Panc1 (cell line): ENCODE results near the gene PPP1R3D. TPM values are rescaled to one million over a fixed set of nuclear protein-coding genes. Genes with fewer than 3 reads are reported as not detected.
A peak's percentile ranks its signal among the peaks of the same experiment; 100 is the strongest.

Source experiments
- ATAC-seq: fragments of 200-7000 bp; cut with Tn5 transposase; 2 replicates; pipeline ENCODE4 v1.9.1; 2020; ENCODE audit warnings: mild to moderate bottlenecking, moderate library complexity
- BruUV-seq: library from RNA; stranded (reverse); fragments of 400-500 nt; replicated peaks from 2 replicates; lab custom pipeline; 2021; lab: Mats Ljungman, UMichigan
- CTCF ChIA-PET: fragments of 300-600 bp; sonication (Branson Sonifier 250); formaldehyde crosslinking; loops from one replicate; lab custom pipeline; 2022; ENCODE audit warnings: antibody characterized with exemption; lab: Charles Lee
- POLR2A ChIA-PET: fragments of 300-600 bp; sonication (Branson Sonifier 250); formaldehyde crosslinking; loops from one replicate; lab custom pipeline; 2022; ENCODE audit warnings: antibody characterized with exemption; lab: Charles Lee
- DNase-seq: peaks from one replicate; pipeline ENCODE4 v3.0.0-alpha.2; 2010; ENCODE audit warnings: low read depth, low spot score
- H3K27ac ChIP-seq: 2 replicates; pipeline ENCODE4 v1.5.1; 2011; ENCODE audit warnings: mild to moderate bottlenecking, low read length, inconsistent platforms
- H3K27me3 ChIP-seq: fragments of 200-500 bp; sonication (Bioruptor generic); 2 replicates; pipeline ENCODE4 v1.6.0; 2014; ENCODE audit warnings: low read length, inconsistent platforms; ENCODE audit not compliant: control insufficient read depth, insufficient read depth
- H3K36me3 ChIP-seq: fragments of 200-500 bp; sonication (Bioruptor generic); 2 replicates; pipeline ENCODE4 v1.5.1; 2014; ENCODE audit warnings: inconsistent platforms, mild to moderate bottlenecking, low read length, moderate library complexity; ENCODE audit not compliant: control insufficient read depth, insufficient read depth
- H3K4me1 ChIP-seq: 2 replicates; pipeline ENCODE4 v1.5.1; 2011; ENCODE audit warnings: inconsistent platforms, mild to moderate bottlenecking, low read length, moderate library complexity; ENCODE audit not compliant: control insufficient read depth, insufficient read depth
- H3K4me3 ChIP-seq, 2 experiments: 2 replicates each; pipeline ENCODE4 v1.5.1; 2011 to 2012; ENCODE audit warnings: low read depth in 2 of 2, low read length in 2 of 2, mild to moderate bottlenecking in 2 of 2, inconsistent platforms in 1 of 2, moderate library complexity in 1 of 2
- H3K9me3 ChIP-seq: fragments of 200-500 bp; sonication (Bioruptor generic); 2 replicates; pipeline ENCODE4 v1.5.1; 2014; ENCODE audit warnings: low read depth, mild to moderate bottlenecking, inconsistent platforms, low read length, moderate library complexity; ENCODE audit not compliant: control insufficient read depth, insufficient read depth
- CTCF ChIP-seq: fragments of 450-650 bp; IDR thresholded peaks from 2 replicates; pipeline ENCODE4 v1.5.1; 2017; ENCODE audit warnings: mild to moderate bottlenecking
- POLR2AphosphoS5 ChIP-seq: IDR thresholded peaks from 2 replicates; pipeline ENCODE4 v1.6.1; 2012; ENCODE audit warnings: mild to moderate bottlenecking, low read depth, low read length, moderate library complexity
- REST ChIP-seq, 2 experiments: IDR thresholded peaks; 2 replicates each; pipeline ENCODE4 v1.6.1; 2011 to 2012; ENCODE audit warnings: low read depth in 2 of 2, control low read depth in 1 of 2, low read length in 1 of 2, mild to moderate bottlenecking in 1 of 2, moderate library complexity in 1 of 2; ENCODE audit not compliant: insufficient read depth in 1 of 2
- SIN3A ChIP-seq: IDR thresholded peaks from 2 replicates; pipeline ENCODE4 v1.6.1; 2012; ENCODE audit warnings: low read depth, mild to moderate bottlenecking, low read length, moderate library complexity, borderline replicate concordance; ENCODE audit not compliant: insufficient read depth
- TCF7L2 ChIP-seq: IDR thresholded peaks from 2 replicates; pipeline ENCODE4 v1.6.1; 2011; ENCODE audit warnings: mild to moderate bottlenecking, low read depth, low read length, inconsistent platforms
- in situ Hi-C: cut with HindIII; loops from 2 replicates; pipeline ENCODE4 v1.10.0; 2016; ENCODE audit warnings: low sequenced_read_pairs, low pct_unique_long_range_greater_than_20kb
- intact Hi-C: fragments of 100-400 bp; cut with micrococcal nuclease; formaldehyde crosslinking; loops from one replicate; pipeline ENCODE4 v1.10.0; 2022; ENCODE audit not compliant: unreplicated experiment
- total RNA-seq: library from RNA; stranded (reverse); gene quantifications from one replicate; pipeline ENCODE4 v1.2.1, GENCODE V29; 2021; ENCODE audit not compliant: unreplicated experiment

PPP1R3D gene
- total RNA-seq, 1 experiment from 2014 or later: 7.9 TPM

GRCh38 chr20:59955131-59955796 lies 15.2 kb upstream of the PPP1R3D start:
- peak; percentile 94 for ATAC-seq

GRCh38 chr20:59954718-59955117 lies 14.6 kb upstream of the PPP1R3D start:
- CTCF ChIA-PET: interaction anchor here (1.1 kb wide), 1 partner anchor 218 kb away, joined by 3 read pairs; no protein-coding TSS in a partner anchor
- TF ChIP-seq CTCF (no peak), POLR2AphosphoS5 (no peak), REST (IDR thresholded peaks at IDR 0.05; ENCODE audit: insufficient read depth in 1 of 2, low read depth in 2 of 2, low read length in 1 of 2) (no peak), SIN3A (no peak), TCF7L2 (no peak)
- BruUV-seq: no TSS peak
- peak; percentile 30; the same call in 1 of the 2 replicates for ATAC-seq
- no peaks in the 10 kb centered on the region for H3K36me3 ChIP-seq
- intact Hi-C loops: no loop called here
- H3K4me1 ChIP-seq: no peaks in the 10 kb centered on the region
- no peak overlapping the region for H3K27ac ChIP-seq
- DNase-seq: no peak
- in situ Hi-C loops: no loop called here
- POLR2A ChIA-PET: no interaction called here
- no peaks in the 10 kb centered on the region for H3K9me3 ChIP-seq
- H3K4me3 ChIP-seq: no peak overlapping the region
- H3K27me3 ChIP-seq: no peaks in the 10 kb centered on the region

More at GRCh38 chr20:59955131-59955796, 15.2 kb upstream of the PPP1R3D start:
- Histone ChIP-seq H3K9me3 (no peaks in the 10 kb centered on the region), H3K27ac (no peak overlapping the region), H3K27me3 (no peaks in the 10 kb centered on the region), H3K36me3 (no peaks in the 10 kb centered on the region), H3K4me3 (no peak overlapping the region), H3K4me1 (no peaks in the 10 kb centered on the region)
- DNase-seq: no peak
- CTCF ChIA-PET: interaction anchor here (1.1 kb wide), 1 partner anchor 218 kb away, joined by 3 read pairs; no protein-coding TSS in a partner anchor
- TF ChIP-seq CTCF (peak; percentile 72), POLR2AphosphoS5 (no peak), SIN3A (no peak)
- POLR2A ChIA-PET: no interaction called here
- BruUV-seq: no TSS peak
- in situ Hi-C loops (no loop called here), intact Hi-C loops (no loop called here)
